Measurements from ENCODE around the gene TOMM22. TPM values are rescaled to one million over a fixed set of nuclear protein-coding genes. Genes with fewer than 3 reads are reported as not detected.
A peak's percentile ranks its signal among the peaks of the same experiment; 100 is the strongest.

The TOMM22 gene
- total and polyA plus RNA-seq, 2 experiments from 2014 or later: 84.0 to 131 TPM

- TF ChIP-seq REST (IDR thresholded peaks at IDR 0.05; ENCODE audit: unreplicated experiment) (no peak), NANOG (IDR thresholded peaks at IDR 0.05; ENCODE audit: borderline replicate concordance) (no peak)
Measured at GRCh38 chr22:38706901-38707195, 25.1 kb downstream of the TOMM22 start (continued).

- peaks cover 46% of the 10 kb centered on the region for H4K20me1 ChIP-seq (replicated peaks; ENCODE audit: insufficient read depth)
- H3K4me2 ChIP-seq: peak overlapping the region; percentile 91
- TF ChIP-seq POLR2AphosphoS5 (IDR thresholded peaks at IDR 0.05; ENCODE audit: low read depth) (no peak), ETS1 (IDR thresholded peaks at IDR 0.05) (no peak), EZH2 (IDR thresholded peaks at IDR 0.05; ENCODE audit: low read depth, unreplicated experiment) (no peak), CTCF (conservative IDR thresholded peaks at IDR 0.05; ENCODE audit: low read depth in 2 of 2) (no peak), JUNB (IDR thresholded peaks at IDR 0.05; ENCODE audit: unreplicated experiment) (no peak), NANOG (IDR thresholded peaks at IDR 0.05; ENCODE audit: borderline replicate concordance) (no peak), REST (IDR thresholded peaks at IDR 0.05; ENCODE audit: unreplicated experiment) (no peak), ZNF331 (CRISPR knock-in tag; IDR thresholded peaks at IDR 0.05; ENCODE audit: low read depth) (no peak)
- no peak overlapping the region for H3K27ac ChIP-seq (ENCODE audit: low read depth)
- Mint-ChIP-seq H3K27me3 (ENCODE audit: insufficient read depth, low read depth, poor library complexity) (peaks cover 11% of the 10 kb centered on the region), H3K9me3 (no peaks in the 10 kb centered on the region), H3K4me1 (peaks cover 59% of the 10 kb centered on the region), H3K4me3 (peak overlapping the region; percentile 90), H3K27ac (no peak overlapping the region), H3K36me3 (ENCODE audit: low read depth) (peaks cover 15% of the 10 kb centered on the region)
- no peaks in the 10 kb centered on the region for H3K9me2 ChIP-seq (ENCODE audit: insufficient read depth)
- no peak overlapping the region for H2AFZ ChIP-seq
- no peaks in the 10 kb centered on the region for H3K27me3 ChIP-seq (ENCODE audit: insufficient read depth)
- peak overlapping the region; percentile 83 for H3K4me3 ChIP-seq
- H3K36me3 ChIP-seq (ENCODE audit: insufficient read depth): peaks cover 10% of the 10 kb centered on the region; the same call in 1 of the 2 replicates
- H3K79me2 ChIP-seq (replicated peaks; ENCODE audit: insufficient read depth): peaks cover 61% of the 10 kb centered on the region
- H3F3A ChIP-seq (replicated peaks; ENCODE audit: low read depth): 0 out of 2 replicates have a peak, but pooled peaks cover 4% of the 10 kb centered on the region
- H3K4me1 ChIP-seq (ENCODE audit: insufficient read depth): peaks cover 44% of the 10 kb centered on the region
- ATAC-seq: no peak
- no peak for DNase-seq (ENCODE audit: low spot score)
Measured at GRCh38 chr22:38707346-38707745, 25.6 kb downstream of the TOMM22 start.

Measured in GM23338 (cell line).